ENCODE results near the gene ETHE1.

DNA sequence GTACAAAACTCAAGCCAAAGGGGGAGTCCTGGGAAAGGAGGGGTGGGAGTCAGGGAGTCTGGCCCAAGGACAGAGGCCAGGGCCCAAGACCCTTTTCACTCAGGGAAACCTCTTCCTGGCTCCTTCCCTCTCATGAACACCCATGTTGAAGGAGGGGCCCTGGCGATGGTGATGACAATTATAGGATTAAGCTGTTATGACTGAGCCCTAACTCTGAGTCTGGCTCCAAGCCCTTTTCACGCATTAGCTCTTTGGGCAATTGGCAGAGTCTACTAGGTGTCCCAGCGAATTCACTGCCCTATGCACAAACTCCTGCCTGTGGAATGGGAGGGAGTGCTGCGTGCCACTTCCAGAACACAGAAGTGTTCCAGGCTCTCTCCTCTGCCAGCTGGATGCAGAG lies 26.7 kb upstream of the ETHE1 start:
- TF ChIP-seq POLR2AphosphoS5 (IDR thresholded peaks at IDR 0.05) (no peak), EP300 (conservative IDR thresholded peaks at IDR 0.05; ENCODE audit: poor library complexity, severe bottlenecking) (no peak), RAD21 (conservative IDR thresholded peaks at IDR 0.05) (no peak)
- TF ChIP-seq, protein P1, sequence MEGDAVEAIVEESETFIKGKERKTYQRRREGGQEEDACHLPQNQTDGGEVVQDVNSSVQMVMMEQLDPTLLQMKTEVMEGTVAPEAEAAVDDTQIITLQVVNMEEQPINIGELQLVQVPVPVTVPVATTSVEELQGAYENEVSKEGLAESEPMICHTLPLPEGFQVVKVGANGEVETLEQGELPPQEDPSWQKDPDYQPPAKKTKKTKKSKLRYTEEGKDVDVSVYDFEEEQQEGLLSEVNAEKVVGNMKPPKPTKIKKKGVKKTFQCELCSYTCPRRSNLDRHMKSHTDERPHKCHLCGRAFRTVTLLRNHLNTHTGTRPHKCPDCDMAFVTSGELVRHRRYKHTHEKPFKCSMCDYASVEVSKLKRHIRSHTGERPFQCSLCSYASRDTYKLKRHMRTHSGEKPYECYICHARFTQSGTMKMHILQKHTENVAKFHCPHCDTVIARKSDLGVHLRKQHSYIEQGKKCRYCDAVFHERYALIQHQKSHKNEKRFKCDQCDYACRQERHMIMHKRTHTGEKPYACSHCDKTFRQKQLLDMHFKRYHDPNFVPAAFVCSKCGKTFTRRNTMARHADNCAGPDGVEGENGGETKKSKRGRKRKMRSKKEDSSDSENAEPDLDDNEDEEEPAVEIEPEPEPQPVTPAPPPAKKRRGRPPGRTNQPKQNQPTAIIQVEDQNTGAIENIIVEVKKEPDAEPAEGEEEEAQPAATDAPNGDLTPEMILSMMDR (IDR thresholded peaks at IDR 0.05; ENCODE audit: poor library complexity, severe bottlenecking), result no peak
